ENCODE data around the gene GALNT14. TPM values are rescaled to one million over a fixed set of nuclear protein-coding genes. Genes with fewer than 3 reads are reported as not detected.

The GALNT14 gene
- total RNA-seq, 1 donor from 2014 or later: 1.7 TPM

GRCh38 chr2:31020713-31021112 is 117.5 kb downstream of the GALNT14 start:
- intact Hi-C loops (cut with DNase I): no loop called here
- no peak overlapping the region for H3K27ac ChIP-seq
- DNase-seq (ENCODE audit: extremely low spot score in 2 of 2): no peak

GRCh38 chr2:31018280-31018679 is 120.0 kb downstream of the GALNT14 start:
- H3K36me3 ChIP-seq: no peaks in the 10 kb centered on the region
- DNase-seq (ENCODE audit: extremely low spot score in 2 of 2): no peak
- no peak overlapping the region for H3K4me3 ChIP-seq
- intact Hi-C loops (cut with DNase I): no loop called here
- TF ChIP-seq POLR2A (IDR thresholded peaks at IDR 0.05) (no peak), CTCF (IDR thresholded peaks at IDR 0.05) (no peak), POLR2AphosphoS5 (IDR thresholded peaks at IDR 0.05; ENCODE audit: insufficient read depth in 1 of 2, low read depth in 1 of 2) (no peak)
- H3K27me3 ChIP-seq: no peaks in the 10 kb centered on the region
- no peaks in the 10 kb centered on the region for H3K4me1 ChIP-seq
- no peak overlapping the region for H3K27ac ChIP-seq
- H3K9me3 ChIP-seq: no peaks in the 10 kb centered on the region

More at GRCh38 chr2:31020713-31021112, 117.5 kb downstream of the GALNT14 start:
- no peak overlapping the region for H3K4me3 ChIP-seq
- H3K27me3 ChIP-seq: no peaks in the 10 kb centered on the region
- TF ChIP-seq POLR2A (IDR thresholded peaks at IDR 0.05): no peak
- H3K9me3 ChIP-seq: no peaks in the 10 kb centered on the region
- no peaks in the 10 kb centered on the region for H3K4me1 ChIP-seq
- H3K36me3 ChIP-seq: no peaks in the 10 kb centered on the region

- Histone ChIP-seq H3K4me3 (no peak overlapping the region), H3K9me3 (no peaks in the 10 kb centered on the region), H3K27ac (no peak overlapping the region), H3K4me1 (no peaks in the 10 kb centered on the region), H3K36me3 (no peaks in the 10 kb centered on the region), H3K27me3 (no peaks in the 10 kb centered on the region)
- TF ChIP-seq CTCF (IDR thresholded peaks at IDR 0.05) (no peak), POLR2AphosphoS5 (IDR thresholded peaks at IDR 0.05; ENCODE audit: insufficient read depth in 1 of 2, low read depth in 1 of 2) (no peak), POLR2A (IDR thresholded peaks at IDR 0.05) (no peak)
- no peak for DNase-seq (ENCODE audit: extremely low spot score in 2 of 2)
- intact Hi-C loops (cut with DNase I): no loop called here
Observed at GRCh38 chr2:31016648-31017047, 121.6 kb downstream of the GALNT14 start.

- no peak overlapping the region for H3K27ac ChIP-seq
- H3K36me3 ChIP-seq: no peaks in the 10 kb centered on the region
- DNase-seq (ENCODE audit: extremely low spot score in 2 of 2): no peak
- no peaks in the 10 kb centered on the region for H3K9me3 ChIP-seq
- intact Hi-C loops (cut with DNase I): no loop called here
- no peaks in the 10 kb centered on the region for H3K27me3 ChIP-seq
- H3K4me1 ChIP-seq: no peaks in the 10 kb centered on the region
- TF ChIP-seq CTCF (IDR thresholded peaks at IDR 0.05): no peak
- TF ChIP-seq POLR2AphosphoS5 (IDR thresholded peaks at IDR 0.05; ENCODE audit: insufficient read depth in 1 of 2, low read depth in 1 of 2): no peak
- no peak for TF ChIP-seq POLR2A (IDR thresholded peaks at IDR 0.05)
- no peak overlapping the region for H3K4me3 ChIP-seq
Observed at GRCh38 chr2:31014516-31014915, 123.7 kb downstream of the GALNT14 start.

- no peaks in the 10 kb centered on the region for H3K36me3 ChIP-seq
- H3K4me1 ChIP-seq: no peaks in the 10 kb centered on the region
- H3K9me3 ChIP-seq: no peaks in the 10 kb centered on the region
- H3K27ac ChIP-seq: no peak overlapping the region
- intact Hi-C loops (cut with DNase I): no loop called here
- DNase-seq (ENCODE audit: extremely low spot score in 2 of 2): no peak
- no peaks in the 10 kb centered on the region for H3K27me3 ChIP-seq
- H3K4me3 ChIP-seq: no peak overlapping the region
- no peak for TF ChIP-seq POLR2A (IDR thresholded peaks at IDR 0.05)
- TF ChIP-seq CTCF (IDR thresholded peaks at IDR 0.05): no peak
- TF ChIP-seq POLR2AphosphoS5 (IDR thresholded peaks at IDR 0.05; ENCODE audit: insufficient read depth in 1 of 2, low read depth in 1 of 2): no peak
Observed at GRCh38 chr2:31013301-31013700, 124.9 kb downstream of the GALNT14 start.

GRCh38 chr2:31012406-31012805 is 125.8 kb downstream of the GALNT14 start:
- no peak for TF ChIP-seq POLR2AphosphoS5 (IDR thresholded peaks at IDR 0.05; ENCODE audit: insufficient read depth in 1 of 2, low read depth in 1 of 2)
- TF ChIP-seq POLR2A (IDR thresholded peaks at IDR 0.05): no peak
- no peak for TF ChIP-seq CTCF (IDR thresholded peaks at IDR 0.05)
- no peaks in the 10 kb centered on the region for H3K9me3 ChIP-seq
- DNase-seq (ENCODE audit: extremely low spot score in 2 of 2): no peak
- no peaks in the 10 kb centered on the region for H3K4me1 ChIP-seq
- no peaks in the 10 kb centered on the region for H3K36me3 ChIP-seq
- intact Hi-C loops (cut with DNase I): no loop called here
- no peak overlapping the region for H3K27ac ChIP-seq
- no peaks in the 10 kb centered on the region for H3K27me3 ChIP-seq
- H3K4me3 ChIP-seq: no peak overlapping the region

Measured in vagina (tissue), 2 donors.